Left ventricle myocardium superior (tissue), 1 donor: Measurements from ENCODE around the gene SERPINA6. TPM values are rescaled to one million over a fixed set of nuclear protein-coding genes. Genes with fewer than 3 reads are reported as not detected.
A peak's percentile ranks its signal among the peaks of the same experiment; 100 is the strongest.

Experiments
- ATAC-seq: fragments of 200-7000 bp; cut with Tn5 transposase; one replicate; pipeline ENCODE4 v1.9.1; 2020; ENCODE audit warnings: mild to moderate bottlenecking, moderate library complexity
- DNase-seq: peaks from one replicate; pipeline ENCODE4 v3.0.0-alpha.2; 2020
- intact Hi-C: fragments of 100-400 bp; cut with micrococcal nuclease; formaldehyde crosslinking; loops from one replicate; pipeline ENCODE4 v1.11.0; 2022
- total RNA-seq: library from RNA; stranded (reverse); fragmentation: NEBNext Ultra II Directional; extraction: Animal tissue kit (Norgen Biotek cat#: 25700); gene quantifications from one replicate; pipeline ENCODE4 v1.2.1, GENCODE V29; 2021
- donor health status: DM: no; HTN: yes; CAD: no; lungs with severe emphysema.

The SERPINA6 gene
- total RNA-seq, 1 donor from 2014 or later = not detected

- intact Hi-C loops = no loop called here
- ATAC-seq (no peak), DNase-seq (no peak)
Measured at GRCh38 chr14:94331462-94331861, 8.3 kb upstream of the SERPINA6 start.

DNA sequence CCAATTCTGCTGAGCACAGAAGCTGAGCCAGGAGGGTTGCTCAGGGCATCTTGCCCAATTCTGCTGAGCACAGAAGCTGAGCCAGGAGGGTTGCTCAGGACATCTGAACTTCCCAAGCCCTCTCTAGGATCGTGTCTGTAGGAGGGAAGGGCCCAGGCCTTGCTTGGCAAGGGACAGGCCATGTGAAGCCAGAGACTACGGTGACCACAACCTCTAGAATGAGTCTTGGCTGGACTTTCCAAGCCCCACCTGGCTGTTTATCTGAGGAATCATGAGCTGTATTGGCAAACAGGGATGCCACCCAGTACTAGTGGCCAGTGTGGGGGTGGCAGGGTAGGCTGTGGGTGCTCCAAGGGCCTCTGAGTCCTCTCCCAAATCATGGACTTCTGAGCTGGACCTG, 7.7 kb upstream of the SERPINA6 start:
- intact Hi-C loops = no loop called here
- DNase-seq (no peak), ATAC-seq (no peak)

DNA sequence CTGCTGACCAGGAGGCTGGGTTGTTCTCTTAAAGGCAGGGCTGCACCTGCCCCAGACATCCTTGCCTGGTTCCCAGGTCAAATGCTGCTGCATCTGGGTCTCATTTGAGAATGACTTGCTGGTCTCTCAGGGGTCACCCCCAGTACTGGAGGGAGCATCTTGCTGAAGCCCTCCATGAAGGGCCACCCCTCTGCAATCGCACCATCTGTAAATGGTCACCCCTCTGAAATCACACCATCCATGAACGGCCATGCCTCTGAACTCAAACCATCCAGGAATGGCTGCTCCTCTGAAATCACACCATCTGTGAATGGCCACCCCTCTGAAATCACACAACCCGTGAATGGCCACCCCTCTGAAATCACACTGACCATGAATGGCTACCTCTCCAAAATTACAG, 7.3 kb upstream of the SERPINA6 start:
- no peak for DNase-seq
- intact Hi-C loops = no loop called here
- no peak for ATAC-seq

- intact Hi-C loops = no loop called here
- DNase-seq (no peak), ATAC-seq (no peak)
Measured at GRCh38 chr14:94329857-94330256, 6.7 kb upstream of the SERPINA6 start.

DNA sequence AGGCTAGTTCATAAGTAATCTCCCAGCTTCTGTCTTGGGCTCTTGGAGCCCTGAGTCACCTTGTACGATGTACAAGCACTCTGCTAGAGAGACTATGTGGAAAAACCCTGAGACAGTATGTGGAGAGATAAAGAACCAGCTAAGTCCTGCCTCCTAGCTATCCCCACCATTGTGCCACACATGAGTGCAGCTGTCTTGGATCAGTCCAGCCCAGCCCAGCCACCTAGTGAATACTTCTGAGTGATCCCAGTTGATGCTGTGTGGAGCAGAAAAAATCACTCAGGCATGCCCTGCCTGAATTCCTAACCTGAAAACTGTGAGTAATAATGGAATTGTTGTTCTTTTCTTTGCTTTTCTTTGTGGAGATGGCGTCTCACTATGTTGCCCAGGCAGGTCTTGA, 5.1 kb upstream of the SERPINA6 start:
- intact Hi-C loops = no loop called here

DNA sequence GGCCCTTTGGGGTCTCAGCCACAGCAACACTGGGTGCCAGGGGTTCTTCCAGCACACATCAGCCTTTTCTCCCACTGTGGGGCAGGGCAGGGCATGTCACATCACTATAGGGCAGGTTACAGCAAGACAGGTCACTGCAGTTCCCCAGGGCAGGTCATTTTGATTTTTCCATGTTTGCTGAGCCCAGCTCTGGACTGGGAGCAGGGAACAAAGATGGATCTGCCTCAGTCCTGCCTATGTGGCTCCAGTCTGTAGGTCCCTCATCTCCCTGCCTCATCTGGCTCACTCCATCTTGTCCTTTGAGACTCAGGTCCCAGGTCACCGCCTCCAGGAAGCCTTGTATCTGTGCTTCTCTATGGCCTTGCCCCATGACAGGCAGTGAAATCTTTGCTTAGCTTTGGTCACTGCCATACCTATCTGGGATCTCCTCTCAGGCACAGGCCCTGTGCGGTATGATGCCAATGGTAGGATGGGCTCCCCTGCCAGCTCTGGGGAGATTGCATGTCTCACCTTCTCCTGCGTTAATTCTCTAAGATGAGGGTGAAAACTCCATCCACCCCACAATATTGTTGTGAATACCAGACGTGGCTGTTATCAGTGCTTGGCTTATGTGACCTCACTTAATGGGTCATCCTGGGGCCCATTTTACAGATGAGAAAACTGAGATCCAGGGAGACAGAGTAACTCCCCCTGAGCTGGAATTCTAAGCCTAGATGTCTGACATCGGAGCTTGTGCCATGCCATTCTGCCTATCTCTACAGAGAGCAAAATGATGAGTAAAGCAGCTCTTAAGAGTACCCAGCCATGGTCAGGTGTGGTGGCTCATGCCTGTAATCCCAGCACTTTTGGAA, 1.5 kb downstream of the SERPINA6 start:
- DNase-seq = no peak
- intact Hi-C loops = no loop called here
- ATAC-seq = no peak

More for the DNA sequence above, 5.1 kb upstream of the SERPINA6 start:
- DNase-seq = no peak
- ATAC-seq = no peak

DNA sequence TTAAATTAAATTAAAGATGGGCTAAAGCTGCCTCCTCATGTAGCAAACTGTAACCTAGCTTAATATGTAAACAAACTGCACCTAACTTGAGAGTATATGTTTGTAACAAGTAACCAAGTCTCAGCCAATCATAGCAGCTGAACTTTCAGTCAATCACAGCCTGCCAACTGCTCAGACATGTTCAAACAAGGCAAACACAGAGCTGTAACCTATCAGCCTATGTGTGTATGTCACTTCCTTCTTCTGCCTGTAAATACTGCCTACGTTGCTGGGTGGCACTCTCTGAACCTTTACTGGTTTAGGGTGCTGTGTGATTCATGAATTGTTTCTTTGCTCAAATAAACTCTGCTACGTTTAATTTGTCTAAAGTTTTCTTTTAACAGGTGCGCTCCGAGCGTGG, 2.9 kb downstream of the SERPINA6 start:
- DNase-seq = no peak
- intact Hi-C loops = no loop called here
- no peak for ATAC-seq

DNA sequence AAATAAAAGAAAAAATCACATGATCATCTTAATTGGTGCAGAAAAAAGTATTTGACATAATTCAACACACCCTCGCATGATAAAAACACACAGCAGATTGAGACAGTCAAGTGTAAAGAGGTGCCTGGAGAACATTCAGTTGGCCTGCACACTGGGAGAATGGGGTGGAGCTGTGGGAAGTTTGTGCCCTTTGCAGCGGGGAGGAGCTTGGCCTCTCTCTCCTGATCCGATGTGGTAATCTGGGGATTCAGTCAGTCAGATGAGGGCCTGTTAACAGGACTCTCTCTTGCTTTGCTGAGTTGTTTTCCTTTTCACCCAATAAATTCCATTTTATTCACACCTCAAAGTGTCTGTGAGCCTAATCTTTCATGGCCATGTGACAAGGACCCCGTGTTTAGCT, 5.9 kb downstream of the SERPINA6 start:
- intact Hi-C loops = no loop called here
- DNase-seq = peak; percentile 38
- ATAC-seq = peak; percentile 78

DNA sequence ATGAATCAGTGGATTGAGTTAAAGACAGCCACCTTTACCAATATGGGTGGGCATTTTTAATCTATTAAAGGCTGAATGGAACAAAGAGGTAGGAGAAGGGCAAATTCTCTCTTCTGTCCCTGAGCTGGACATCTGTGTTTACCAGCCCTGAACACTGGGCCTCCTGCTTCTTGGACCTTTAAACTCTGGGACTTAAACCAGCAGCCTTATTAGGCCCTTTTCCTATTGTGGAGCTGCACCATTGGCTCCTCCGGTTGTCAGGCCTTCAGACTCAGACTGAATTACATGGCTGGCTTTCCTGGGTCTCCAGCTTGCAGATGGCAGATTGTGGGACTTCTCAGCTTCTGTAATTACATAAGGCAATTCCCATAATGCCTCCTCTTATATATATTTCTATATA, 6.4 kb downstream of the SERPINA6 start:
- intact Hi-C loops = no loop called here
- DNase-seq = no peak
- ATAC-seq = no peak

DNA sequence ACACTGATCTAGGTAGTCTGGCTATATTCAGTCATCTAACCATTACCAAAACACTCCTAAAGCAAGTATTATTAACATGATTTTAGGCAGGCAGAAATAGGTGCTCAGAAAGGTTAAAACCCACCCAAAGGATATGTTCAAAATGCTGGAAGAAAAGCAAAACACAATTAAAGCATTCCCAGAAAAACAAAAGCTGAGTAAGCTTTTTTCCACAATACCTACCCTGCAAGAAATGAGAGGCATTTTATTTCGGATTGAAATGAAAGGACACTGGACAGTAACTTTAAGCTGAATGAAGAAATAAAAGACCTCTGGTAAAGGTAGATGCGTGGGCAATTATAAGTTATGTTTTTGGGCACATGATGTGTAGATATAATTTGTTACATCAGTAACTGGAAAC, 8.2 kb downstream of the SERPINA6 start:
- ATAC-seq = no peak
- intact Hi-C loops = no loop called here
- DNase-seq = no peak

DNA sequence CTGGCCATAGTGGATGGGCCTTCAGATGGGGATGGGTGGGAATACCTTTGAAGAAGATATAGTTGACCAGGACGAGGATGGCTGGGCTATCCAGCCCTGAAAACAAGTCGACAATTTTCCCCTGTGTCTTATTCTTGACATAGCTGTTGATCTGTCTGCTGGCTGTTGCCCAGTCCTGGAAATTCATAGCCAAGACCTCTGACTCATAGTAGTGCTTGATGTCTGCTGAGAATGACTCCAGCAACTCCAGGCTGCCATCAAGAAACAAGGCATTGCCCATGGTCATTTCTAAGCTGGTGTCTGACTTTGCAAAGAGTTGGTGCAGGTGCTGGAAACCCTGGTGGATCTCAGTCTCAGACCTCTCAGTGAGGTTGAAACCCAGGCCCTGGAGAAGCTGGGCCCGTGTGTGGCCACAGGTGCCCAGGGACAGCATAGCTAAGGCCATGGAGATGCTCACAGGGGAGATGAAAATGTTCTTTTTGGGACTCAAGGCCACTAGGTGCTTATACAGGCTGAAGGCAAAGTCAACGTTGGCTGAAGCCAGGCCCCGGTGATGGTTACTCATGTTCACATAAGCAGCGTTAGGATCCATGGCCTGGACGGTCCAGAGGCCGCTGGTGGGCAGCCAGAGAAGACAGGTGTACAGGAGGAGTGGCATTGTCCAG, 9.0 kb downstream of the SERPINA6 start:
- ATAC-seq (no peak), DNase-seq (no peak)
- intact Hi-C loops = no loop called here

DNA sequence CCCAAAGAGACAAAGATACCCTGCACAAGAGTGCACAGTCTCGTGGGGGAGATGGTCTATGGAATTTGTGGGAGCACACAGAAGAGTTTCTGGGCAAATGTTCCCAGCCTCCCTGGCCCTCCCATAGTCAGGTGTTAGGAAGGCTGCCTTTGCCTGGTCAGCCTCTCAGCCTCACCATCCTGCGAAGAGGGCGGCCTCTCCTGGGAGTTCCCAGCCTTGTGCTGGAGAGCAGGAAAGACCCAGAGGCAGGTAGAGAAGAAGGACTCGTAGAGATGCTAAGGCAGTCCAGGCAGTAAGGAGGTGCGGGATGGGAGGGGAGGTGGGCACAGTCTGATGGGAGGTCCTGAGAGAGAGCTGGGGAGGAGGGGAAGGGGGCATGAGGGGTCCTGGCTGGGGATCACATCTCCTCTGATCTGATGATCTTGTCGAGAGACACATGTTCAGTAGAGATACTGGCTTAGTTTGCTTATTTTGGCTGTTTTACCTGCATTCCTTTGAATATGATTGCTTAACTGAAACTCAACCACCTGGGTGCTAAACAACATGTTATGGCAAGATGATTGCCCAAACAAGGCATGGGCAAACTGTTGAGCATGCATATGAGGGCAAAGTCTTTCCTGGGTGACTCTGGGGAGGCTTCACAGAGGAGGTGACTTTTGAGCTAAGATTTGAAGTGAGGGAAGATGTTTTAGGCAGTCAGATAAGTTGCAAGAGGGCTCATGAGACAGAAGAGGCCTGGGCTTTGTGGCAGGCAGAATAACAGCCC, 10.5 kb downstream of the SERPINA6 start:
- intact Hi-C loops = no loop called here
- no peak for ATAC-seq
- no peak for DNase-seq

DNA sequence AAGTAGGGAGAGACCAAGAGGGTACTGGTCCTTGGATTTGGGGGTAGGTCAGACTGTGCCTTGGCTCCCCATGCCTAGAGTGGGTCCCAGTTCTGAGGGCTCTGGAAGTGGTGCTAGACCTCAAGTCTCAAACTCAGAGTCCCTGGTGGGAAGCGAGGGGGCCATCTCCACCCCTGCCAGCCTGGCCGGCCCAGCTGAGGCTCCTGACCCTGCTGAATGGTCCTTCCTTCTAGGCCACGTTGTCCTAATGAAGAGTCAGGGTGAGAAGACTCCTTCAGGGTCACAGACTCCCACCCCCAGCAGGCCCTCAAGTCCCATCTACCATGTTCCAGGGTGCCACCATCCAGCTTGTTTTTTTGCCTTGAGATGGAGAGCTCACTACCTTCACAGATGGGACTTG, 12.9 kb downstream of the SERPINA6 start:
- no peak for DNase-seq
- ATAC-seq = no peak
- intact Hi-C loops = no loop called here

DNA sequence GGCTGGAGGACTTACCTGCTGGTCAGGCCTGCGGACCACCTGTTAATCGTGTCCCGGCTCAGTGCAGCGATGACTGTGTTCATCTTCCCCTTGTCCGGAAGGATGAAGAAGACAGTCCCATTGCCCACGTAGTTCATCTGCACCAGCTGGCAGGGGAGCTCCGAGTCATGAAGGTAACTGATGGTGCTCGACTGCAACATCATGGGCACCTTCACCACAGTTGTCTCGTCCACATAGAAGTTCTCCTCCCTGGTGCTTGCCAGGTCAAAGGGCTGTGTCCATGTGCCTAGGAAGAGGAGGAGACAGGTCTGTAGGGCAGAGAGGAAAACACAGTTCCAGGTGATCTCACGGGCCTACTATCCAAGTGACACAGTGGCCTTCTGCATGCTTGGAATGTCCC, 13.4 kb downstream of the SERPINA6 start:
- intact Hi-C loops = no loop called here
- no peak for DNase-seq
- ATAC-seq = no peak

DNA sequence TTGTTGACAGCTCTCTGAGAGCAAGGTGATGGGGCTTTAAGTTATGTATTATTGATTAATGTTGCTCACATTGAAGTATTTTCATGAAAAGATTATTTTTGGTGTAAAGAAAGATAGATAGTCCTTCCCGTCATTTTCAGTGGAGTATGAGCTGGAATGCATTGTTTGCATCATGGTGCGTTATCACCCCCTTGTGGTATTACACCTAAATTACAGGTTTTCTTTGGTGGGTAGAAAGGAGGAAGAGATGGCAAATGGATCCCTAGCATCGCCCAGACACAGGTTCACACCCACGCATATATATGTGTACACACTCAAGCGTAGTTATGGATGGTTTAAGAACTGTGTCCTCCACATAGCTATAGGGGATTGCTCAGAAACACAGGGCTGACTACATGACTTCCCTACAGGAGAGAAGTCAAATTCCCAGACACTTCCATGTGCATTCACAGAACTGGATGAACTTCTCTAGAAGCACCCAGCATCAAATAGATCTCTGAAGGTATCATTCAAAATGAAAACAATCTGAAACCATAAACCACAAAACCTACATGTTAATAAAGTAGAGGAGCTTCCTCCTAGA, 15.6 kb downstream of the SERPINA6 start:
- no peak for DNase-seq
- intact Hi-C loops = no loop called here
- no peak for ATAC-seq

DNA sequence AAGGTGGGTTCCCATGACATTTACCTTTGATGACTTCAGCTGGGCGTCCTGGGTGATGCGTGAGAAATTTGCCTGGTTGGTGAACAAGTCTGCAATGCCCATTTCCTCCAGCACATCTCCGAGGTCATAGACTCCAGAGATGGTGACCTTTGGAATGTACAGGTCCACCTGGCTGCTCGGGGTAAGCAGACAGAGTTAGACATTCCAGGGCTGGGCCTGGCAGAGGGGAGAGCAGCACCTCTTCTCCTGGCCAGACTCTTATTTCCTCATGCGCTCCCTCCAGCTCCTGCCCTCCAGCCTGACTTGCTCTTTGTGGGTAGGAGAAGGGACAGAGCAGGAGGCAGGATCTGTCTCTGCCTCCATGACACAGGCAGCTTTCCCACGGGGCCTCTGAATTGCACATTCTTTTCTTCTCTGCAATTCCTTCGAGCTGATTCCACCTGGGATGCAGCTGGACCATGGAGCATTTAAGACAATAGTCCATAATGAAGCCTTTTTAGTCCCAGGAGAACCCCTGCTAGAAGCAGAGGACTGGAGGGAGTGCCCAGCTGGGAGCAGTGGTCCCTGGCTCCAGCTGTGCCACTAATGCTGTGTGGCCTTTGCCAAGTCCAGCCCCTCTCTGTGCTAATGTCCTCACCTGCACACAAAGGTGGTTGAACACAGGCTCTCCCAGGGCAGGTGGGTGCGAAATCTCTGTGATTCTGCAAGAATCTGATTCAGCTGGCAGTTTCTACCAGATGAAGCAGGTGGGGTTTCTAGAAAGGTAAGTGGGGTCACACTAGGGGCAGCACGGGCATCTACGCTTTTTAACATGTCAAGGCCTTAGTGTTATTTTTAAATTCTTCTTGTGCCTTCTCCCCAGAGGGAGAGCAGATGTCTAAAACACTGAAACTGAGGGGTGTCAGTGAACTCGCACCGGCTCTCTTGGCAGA, 16.8 kb downstream of the SERPINA6 start:
- ATAC-seq = no peak
- intact Hi-C loops = no loop called here
- no peak for DNase-seq

- intact Hi-C loops = no loop called here
- no peak for DNase-seq
- ATAC-seq = no peak
Measured at GRCh38 chr14:94305620-94306019, 17.5 kb downstream of the SERPINA6 start.

GRCh38 chr14:94304243-94304642, 18.9 kb downstream of the SERPINA6 start:
- DNase-seq (no peak), ATAC-seq (no peak)
- intact Hi-C loops = no loop called here

- no peak for DNase-seq
- ATAC-seq = no peak
- intact Hi-C loops = no loop called here
Measured at GRCh38 chr14:94303111-94303510, 20.0 kb downstream of the SERPINA6 start.
